Measurements from ENCODE around the gene DENND2A.

The DENND2A gene

DNA sequence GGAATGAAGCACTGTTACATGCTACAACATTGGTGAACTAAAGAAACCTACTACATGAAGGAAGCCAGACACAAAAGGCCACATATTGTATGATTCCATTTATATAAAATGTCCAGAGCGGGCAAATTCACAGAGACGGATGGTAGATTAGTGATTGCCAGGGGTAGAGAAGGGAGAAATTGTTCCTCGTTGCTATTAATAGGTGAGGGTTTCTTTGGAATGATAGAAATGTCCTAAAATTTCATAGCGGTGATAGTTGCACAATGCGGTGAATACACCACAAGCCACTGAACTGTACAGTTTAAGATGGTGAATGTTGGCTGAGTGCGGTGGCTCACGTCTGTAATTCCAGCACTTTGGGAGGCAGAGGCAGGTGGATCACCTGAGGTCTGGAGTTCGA lies 29.0 kb downstream of the DENND2A start:
- no peak for DNase-seq

DNA sequence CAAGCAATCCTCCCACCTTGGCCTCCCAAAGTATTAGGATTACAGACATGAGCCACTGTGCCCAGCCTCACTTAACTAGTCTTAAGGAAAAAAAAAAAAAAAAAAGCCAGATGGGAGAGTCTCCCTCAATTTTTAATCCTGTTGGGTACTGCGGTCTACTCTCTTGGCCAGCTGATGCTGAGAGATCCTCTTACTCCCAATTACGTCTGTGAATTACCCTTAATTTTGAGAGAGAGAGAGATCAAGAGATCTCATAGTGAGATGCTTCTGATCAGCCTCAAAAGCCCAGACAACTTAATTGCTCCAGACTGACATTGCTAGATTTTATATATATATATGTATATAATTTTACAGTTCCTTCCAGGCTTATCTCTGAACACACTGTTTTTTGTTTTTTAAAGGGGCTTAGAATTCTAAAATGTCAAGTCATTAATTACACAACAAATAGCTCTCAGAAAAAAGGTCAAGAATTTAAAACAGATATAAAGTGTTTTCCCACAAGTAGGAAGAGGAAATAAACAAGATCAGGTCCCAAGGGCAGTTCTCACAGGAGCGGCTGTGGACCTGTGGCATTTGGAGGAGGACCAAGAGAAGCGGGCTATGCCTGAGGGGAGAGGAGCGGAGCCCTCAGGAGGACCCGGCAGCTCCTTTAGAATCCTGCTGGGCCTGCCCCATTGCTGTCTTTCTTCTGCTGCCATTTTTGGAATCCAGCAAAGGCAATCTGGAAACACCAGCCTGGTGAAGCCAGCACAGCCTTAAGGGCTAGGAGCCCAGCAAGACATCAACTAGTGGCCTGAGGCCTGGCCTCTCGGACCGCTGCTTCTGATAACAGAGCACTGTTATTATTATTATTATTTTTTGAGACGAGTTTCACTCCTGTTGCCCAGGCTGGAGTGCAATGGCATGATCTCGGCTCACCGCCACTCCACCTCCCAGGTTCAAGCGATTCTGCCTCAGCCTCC lies 30.1 kb downstream of the DENND2A start:
- no peak for DNase-seq

DNA sequence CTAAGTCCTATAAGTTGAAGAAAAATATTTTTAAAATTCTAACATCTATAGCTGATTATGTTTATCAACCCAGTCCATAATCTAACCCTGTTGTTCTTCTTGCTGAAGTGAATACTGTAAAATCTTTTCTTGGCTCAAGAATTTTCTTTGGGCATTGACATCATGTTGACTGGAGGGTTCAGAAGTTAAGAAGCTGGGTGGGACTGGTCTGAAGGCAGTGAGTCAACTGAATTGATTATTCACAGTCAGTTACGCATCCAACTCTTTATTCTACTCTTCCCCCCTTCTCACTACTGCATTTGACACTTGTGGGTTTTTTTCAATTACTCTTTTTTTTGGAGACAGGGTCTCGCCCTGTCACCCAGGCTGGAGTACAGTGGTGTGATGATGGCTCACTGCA lies 31.0 kb downstream of the DENND2A start:
- no peak for DNase-seq

DNA sequence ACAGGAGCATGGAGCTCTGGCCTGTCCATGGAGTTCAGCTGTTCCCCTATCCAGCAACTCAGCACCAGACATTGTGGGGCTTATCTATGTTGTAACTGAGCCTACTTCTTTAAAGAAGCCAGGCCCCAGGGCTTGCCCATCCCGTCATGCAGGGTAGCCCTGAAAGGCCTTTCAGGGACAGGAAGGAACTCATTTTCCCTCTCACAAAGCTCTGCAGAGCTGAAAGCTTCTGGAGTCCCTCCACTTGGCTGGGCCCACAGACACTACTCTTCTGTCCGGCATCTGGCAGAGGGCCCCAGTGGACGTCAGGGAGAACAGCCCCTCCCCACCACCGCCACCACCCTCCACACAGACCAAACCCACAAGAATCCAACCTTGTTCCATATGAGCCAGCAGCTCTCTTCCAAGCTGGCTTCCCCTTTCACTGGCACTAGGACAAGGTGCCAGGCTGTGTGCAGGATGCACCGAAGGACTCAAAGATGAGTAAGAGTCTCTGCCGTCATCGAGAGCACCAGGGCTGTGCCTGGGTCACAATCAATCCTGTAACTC lies 33.1 kb downstream of the DENND2A start:
- DNase-seq: no peak

DNA sequence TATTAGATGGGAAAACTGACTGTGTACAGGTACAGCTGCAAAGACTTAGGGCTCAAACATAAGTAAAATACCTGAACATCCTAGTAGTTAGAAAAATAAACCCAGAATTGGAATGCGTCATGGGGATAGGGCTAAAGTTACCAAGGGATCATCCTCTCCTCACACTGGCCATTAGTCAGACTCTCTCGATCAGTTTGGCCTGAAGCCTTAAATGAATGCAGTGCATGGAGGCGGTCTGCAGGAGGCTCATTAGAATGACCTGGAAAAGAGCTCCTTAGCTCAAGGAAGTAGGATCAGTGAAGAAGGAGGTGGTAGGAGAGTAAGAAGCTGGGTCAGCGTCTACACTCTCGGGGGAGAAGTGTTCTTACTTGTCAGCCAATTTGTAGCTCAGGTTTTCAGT lies 35.3 kb downstream of the DENND2A start:
- DNase-seq: no peak

DNA sequence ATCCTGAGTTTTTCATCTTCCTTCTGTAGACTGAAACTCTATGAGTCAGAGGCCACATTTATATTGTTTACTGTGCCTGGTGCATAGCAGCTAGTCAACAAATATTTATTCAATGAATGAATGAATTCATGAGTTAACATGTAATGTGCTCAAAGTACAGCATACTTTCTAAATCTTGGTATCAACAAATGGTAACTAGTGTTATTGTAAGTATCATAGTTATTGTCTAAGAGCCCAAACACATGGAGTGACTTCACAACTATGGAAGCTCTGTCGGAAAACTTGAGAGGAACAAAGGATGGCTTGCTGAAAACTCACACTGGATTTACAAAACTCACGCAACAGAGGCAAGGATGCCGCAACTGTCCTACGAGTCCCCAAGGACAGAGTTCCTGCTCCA lies 35.9 kb downstream of the DENND2A start:
- no peak for DNase-seq

DNA sequence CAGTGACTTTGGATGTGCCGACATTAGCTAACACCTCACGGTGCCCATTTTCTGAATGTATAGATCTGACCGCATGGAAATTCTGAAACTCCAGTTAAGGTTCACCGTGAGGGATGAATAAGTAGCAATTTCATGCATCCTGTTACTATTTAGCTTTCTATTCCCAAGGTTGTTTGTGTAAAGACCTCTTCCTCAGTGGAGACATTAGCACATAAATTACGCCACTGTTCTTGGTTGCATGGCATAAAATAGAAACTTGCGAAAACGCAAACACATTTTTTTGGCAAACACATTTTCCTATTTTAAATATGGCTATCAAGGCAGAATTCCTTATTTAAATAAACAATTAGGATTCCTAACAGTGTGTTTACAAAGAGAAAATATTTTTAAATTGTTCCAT lies 36.5 kb downstream of the DENND2A start:
- DNase-seq: no peak

DNA sequence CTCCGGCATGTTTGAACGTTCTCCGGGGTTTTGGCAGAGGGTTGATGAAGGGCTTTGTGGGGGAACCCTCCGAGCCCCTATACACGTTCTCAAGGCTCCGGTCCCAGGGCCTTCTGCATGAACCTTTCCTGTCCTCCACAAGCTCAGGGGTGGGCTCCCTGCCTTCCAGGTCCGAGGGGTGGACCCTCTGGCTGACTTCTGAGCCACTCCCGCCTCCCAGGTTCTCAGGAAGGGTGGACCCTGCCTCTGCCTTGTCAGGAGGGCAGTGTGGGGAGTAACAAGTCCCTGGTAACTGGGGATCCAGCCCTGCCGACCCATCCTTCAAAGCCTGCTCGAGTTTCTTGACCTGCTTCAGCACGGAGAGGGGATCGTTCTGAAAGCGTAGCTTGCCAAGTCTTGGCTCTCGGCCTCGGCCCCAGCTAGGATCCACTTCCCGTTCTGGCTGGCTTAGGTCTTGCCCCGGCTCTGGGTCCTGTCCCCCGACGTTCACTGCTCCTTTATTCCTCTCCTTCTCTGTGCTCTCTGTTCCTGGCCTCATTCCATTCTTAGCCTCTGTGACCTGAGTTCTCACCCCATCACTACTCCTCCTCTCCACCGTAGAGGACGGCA lies 38.9 kb downstream of the DENND2A start:
- DNase-seq: no peak

DNA sequence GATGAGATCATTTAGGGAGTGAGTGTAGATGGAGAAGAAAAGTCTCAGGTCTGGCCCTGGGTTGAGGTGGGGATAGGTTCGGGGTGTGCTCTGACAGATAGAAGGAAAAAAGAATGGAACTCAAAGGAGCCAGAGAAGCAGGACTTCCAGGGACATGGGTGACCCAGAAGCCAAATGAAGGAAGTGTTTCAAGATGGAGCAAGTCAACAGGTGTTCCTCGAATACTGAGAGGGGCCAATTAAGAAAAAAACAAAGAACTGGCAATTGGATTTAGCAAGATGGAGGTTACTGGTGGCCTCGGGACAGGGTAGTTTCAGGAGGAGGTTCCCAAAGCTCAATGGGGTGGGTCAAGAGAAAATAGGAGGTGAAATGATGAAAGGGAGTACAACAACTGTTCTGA lies 40.3 kb downstream of the DENND2A start:
- DNase-seq: no peak

DNA sequence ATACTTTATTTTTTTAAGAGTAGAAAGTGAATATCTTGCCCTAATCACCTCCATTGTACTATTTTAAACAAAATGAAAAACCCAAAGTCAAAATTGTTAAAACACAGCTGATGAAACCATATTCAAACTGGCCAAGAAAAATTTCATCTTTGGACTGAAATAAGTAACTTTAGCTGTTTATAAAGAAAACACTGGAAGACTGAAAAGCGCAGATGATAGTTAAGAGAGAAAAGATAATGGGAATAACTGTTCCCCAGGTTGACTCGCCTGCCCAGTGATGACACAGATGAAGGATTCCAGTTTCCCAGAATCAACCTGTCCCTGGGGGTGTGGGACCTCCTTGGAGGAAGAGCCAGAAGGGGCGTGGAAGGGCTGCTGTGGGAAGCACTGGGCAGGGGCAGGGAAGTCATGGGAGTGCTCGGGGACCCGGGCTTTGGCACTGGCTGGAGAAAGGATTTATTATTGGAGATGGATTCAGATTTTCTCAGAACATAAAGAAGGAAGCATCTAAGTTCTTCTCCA lies 43.1 kb downstream of the DENND2A start:
- DNase-seq: no peak

DNA sequence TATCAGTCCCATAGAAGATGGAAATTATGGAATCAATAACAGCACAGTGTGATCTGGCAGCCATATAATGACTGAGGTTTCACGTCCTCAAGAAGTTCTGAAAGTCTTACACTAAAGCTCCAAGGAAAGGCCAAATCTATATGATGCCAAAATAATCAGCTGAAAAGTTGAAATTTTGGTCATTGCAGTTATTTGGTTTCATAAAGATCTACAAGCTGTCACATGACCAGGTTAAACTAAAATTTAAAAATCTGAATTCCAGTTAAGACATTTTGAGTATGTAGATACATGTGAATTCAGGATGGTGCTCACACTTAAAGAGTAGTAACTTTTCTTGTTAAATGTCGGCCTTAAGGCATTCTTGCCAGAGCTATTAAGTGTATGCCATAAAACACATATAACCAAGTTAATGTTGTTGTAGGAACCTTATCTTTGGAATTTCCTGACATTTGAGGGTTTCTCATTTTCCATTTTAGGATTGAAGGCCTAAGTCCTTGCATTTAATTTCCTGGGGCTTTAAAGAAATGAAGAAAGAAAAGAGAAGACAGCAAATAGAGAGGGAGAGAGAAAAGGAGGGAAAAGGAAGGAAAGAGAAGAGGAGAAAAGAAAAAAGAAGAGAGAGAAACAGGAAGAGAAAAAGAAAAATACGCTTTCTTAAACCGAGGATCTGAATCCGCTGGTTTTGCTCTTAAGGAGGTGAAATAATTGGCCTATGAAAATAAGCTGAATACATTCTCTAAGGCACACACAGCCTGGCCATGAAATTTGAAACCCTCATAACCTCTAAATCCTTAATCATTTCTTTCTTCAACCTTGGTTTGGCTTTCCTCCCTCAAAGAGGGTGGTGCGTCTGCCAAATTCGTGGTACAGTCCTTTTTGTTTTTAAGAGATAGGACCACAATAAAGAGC lies 43.8 kb downstream of the DENND2A start:
- DNase-seq: no peak

DNA sequence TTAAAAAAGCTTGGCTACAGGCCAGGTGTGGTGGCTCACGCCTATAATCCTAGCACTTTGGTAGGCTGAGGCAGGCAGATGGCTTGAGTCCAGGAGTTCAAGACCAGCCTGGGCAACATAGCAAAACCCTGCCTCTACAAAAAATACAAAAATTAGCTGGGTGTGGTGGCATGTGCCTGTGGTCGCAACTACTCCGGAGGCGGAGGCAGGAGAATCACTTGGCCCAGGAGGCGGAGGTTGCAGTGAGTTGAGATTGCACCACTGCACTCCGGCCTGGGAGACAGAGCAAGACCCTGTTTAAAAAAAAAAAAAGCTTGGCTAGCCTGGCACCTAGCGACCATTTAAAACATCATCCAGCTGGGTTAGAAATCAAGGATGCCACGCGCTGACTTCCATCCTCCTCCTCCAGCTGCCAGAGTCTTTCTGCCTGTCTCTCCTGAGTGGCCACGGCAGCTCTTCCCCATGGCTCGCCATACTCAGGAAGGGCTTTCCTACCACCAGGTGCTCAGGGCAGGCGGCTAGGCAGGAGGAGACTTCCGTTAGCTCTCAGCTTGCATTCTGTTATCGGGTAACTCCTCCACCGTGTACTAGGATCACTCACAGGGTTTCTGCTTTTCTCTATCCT lies 45.0 kb downstream of the DENND2A start:
- no peak for DNase-seq

DNA sequence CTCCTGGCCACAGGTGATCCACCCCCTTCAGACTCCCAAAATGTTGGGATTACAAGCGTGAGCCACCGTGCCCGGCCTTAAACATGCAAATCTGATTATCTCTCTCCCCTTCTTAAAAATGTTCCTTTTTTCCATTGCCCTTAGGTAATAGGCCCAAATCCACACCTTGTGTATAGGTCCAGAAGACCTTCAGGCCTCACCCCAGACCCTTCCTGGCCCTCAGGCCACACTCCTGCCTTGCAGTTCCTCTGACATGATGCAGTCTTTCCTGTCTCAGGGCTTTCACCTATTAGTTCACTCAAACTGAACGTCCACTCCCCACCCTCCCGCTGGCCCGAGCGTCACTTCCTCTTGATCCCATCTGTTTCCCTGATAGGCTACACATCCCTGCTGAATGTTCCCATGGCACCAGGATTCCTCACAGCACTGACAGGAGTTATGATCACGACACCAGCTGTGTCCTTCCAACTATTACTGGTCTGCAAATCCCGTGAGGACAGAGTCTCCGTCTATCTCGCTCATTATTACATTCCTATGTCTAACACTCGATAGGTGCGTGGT lies 46.4 kb downstream of the DENND2A start:
- no peak for DNase-seq

DNA sequence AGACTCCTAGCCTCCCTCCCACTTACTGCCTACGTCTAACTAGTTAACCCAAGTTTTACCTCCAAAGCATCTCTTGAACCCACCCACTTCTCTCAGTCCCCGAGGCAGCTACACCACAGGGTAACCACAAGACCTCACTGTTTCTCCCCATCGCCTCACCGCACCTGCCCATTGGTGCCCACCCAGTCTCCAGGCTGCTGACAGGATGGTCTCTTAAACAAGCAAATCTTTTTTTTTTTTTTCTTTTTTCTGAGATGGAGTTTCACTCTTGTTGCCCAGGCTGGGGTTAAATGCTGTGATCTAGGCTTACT lies 47.0 kb downstream of the DENND2A start:
- no peak for DNase-seq

DNA sequence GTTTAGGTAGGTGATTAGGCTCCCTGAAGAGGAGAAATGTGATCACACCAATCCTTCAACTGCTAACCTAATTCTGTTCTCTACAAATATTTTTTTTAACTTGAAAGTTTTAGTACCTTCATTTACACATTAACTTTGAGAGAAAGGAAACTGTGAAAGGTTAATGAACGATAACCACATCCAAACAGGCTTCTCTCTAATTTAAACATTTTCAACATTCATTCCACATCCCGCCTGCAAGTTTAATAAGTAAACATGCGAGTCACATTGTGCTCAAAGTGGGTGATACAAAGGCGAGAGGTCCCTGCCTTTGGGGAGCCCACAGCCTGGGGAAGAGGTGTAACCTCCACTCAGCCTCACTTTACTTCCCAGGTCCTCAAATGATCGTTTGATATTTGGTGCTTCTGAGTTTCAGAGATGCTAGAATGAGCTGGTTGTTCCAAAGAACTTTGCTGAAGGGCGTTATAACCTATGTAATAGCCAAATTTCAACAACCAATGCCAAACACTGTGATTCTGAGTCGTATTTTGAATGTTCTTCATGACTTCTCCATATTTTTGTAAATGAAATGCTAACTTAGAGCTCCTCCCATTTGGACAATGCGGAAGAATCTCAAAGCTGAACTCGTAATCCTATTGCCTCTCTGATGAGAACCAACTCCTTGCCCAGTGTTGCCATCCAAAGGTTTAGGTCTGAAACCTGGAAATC lies 47.5 kb downstream of the DENND2A start:
- DNase-seq: no peak

DNA sequence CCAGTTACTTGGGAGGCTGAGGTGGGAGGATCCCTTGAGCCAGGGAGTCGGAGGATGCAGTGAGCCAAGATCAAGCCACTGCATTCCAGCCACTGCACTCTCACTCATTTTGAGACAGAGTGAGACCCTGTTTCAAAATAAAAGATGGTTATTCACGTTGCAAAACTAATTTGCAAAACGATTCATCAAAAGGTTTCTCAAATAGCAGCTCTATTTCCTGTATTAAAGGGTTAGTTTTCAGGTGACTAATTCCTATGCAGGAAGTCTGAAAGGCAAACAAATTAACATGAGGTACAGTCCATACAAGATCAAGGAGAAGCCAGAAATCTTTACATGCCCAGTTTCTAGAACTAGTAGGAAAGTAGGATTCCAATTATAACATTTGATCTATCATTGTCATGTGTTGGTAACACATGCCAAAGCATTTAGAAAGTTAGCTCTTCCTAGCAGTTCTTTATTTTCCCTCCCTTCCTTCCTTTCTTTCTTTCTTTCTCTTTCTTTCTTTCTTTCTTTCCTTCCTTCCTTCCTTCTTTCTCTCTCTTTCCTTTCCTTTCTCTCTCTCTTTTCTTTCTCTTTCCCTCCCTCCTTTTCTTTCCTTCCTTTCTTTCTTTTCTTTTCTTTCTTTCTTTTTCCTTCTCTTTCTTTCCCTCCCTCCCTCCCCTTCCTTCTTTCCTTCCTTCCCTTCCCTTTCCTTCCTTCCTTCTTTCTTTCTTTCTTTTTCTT lies 49.3 kb downstream of the DENND2A start:
- no peak for DNase-seq

DNA sequence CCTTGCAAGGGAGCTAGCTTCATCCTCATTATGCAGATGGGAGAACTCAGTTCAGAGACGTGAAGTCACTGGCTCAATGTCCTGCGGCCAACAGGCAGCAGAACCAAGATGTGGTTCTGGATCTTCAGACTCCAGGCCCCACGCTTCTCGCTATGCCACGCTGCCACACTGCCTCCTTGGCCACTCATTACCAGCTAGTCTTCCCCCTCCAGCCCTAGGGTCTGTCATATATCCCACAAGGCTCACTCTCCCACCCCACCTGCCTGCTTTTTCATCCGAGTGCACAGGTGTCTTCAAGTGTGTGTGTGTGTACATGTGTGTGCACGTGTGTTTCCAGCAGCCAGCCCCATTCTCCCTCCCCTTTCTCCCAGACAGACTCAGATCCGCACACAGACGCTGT lies 53.4 kb downstream of the DENND2A start:
- DNase-seq: no peak

DNA sequence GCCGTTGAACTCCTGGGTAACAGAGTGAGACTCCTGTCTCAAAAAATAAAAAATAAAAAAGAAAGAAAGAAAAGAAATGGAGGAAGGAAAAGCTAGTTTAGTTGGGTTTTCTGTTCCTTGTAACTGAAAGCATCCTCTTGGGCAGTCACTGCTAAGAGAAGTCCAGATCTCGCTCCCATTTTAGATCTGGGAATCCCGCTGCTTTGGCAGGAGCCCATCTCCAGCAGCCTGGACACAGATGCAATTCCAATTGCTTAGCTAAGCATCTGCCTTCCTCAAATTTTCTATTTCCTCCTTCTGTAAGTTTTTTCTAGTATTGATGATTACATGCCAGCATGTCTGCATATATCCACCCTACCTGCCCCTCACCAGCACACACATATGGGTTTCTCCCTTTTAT lies 54.1 kb downstream of the DENND2A start:
- no peak for DNase-seq

DNA sequence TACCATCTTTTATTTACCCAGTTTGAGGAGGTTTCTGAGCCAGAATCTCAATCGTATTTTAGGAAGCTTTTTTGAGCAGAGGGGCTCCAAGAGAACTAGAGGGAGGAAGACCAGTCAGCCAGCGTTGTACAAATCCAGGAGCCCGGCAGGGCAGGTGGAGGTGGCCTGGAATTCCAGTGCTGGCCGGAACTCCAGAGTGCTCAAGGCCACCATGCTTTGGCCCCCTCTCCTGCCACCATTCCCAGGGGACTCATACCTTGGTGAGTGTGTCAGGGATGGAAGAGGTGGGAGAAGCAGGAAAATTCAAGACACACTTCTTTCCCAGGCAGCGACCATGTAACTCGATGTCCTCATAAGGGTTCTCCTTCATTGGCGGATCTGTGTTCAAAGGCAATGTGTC lies 55.3 kb downstream of the DENND2A start:
- no peak for DNase-seq

DNA sequence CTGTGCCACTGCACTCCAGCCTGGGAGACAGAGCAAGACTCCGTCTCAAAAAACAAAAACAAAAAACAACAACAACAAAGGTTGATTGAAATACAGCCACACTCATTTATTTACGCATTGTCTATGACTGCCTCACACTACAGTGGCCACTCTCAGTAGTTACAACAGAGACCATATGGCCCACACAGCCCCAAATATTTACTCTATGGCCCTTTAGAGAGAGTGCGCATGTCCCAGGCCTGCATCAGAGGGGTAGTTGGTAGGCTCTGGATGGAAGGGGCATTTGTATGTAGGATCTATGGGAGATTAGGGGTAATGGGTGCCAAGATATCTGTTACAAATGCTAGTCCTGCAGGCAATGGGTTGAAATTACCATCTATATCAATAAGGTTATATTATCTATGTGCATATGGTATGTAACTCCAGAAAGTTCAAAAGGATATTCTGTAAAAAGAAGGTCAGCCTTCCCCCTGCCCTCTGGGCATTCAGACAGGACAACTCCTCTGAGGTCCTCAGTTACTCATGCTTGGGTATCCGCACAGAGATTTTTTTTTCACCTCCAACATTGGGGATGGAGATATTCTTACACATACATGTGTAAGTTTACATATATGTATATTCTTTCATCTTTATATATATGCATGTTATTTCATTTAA lies 56.3 kb downstream of the DENND2A start:
- DNase-seq: no peak
